Chondrocyte (in vitro differentiated cells): ENCODE measurements around the gene NUDT7. TPM values are rescaled to one million over a fixed set of nuclear protein-coding genes. Genes with fewer than 3 reads are reported as not detected.

Experiments
- DNase-seq: peaks from one replicate; pipeline ENCODE4 v3.0.0; 2021; ENCODE audit warnings: mixed read lengths, low spot score
- H3K27ac Mint-ChIP-seq: one replicate; pipeline ENCODE4 v1.8.0; 2021; ENCODE audit warnings: mild to moderate bottlenecking, moderate library complexity, mixed read lengths; ENCODE audit not compliant: unreplicated experiment
- H3K27me3 Mint-ChIP-seq: 2 replicates; pipeline ENCODE4 v1.8.0; 2021; ENCODE audit warnings: low read depth, mixed read lengths
- H3K36me3 Mint-ChIP-seq: 2 replicates; pipeline ENCODE4 v1.8.0; 2021; ENCODE audit warnings: low read depth, mixed read lengths
- H3K4me1 Mint-ChIP-seq: 2 replicates; pipeline ENCODE4 v1.8.0; 2021; ENCODE audit warnings: low read depth, mild to moderate bottlenecking, mixed read lengths
- H3K4me3 Mint-ChIP-seq: one replicate; pipeline ENCODE4 v1.8.0; 2021; ENCODE audit warnings: mild to moderate bottlenecking, moderate library complexity, mixed read lengths; ENCODE audit not compliant: unreplicated experiment
- H3K9me3 Mint-ChIP-seq: 2 replicates; pipeline ENCODE4 v1.8.0; 2021; ENCODE audit warnings: low read depth, mixed read lengths
- total RNA-seq: library from RNA; stranded (reverse); gene quantifications from 3 replicates; pipeline ENCODE4 v1.2.1, GENCODE V29; 2021
- TF ChIP-seq, protein P1 (sequence below): fragments of 200-600 bp; sonication (generic); IDR thresholded peaks from 2 replicates; pipeline ENCODE4 v1.5.0; 2021; ENCODE audit warnings: antibody characterized with exemption, mild to moderate bottlenecking, moderate library complexity

NUDT7 gene
- total RNA-seq, 1 donor from 2014 or later, result 2.1 TPM

DNA sequence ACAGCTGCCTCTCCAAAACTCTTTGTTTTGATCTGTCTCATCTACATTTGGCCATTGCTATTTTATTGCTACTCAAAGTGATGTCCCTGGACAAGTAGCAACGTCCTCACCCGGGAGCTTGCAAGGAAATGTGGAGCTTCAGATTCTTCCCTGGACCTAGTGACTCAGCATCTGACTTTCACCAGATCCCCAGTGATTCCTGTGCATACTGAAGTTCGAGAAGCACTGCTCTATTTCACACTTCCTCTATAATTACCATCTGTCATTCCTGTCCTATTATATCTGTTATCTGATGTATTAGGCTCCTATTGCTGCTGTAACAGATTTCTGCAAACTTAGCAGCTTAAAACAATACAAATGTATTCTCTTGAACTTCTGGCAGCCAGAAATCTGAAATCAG lies 37.5 kb downstream of the NUDT7 start:
- Mint-ChIP-seq H3K4me3 (no peak overlapping the region), H3K36me3 (no peaks in the 10 kb centered on the region), H3K27me3 (peaks cover 3% of the 10 kb centered on the region), H3K9me3 (peaks cover 4% of the 10 kb centered on the region), H3K4me1 (no peaks in the 10 kb centered on the region), H3K27ac (no peak overlapping the region)
- TF ChIP-seq, protein P1, sequence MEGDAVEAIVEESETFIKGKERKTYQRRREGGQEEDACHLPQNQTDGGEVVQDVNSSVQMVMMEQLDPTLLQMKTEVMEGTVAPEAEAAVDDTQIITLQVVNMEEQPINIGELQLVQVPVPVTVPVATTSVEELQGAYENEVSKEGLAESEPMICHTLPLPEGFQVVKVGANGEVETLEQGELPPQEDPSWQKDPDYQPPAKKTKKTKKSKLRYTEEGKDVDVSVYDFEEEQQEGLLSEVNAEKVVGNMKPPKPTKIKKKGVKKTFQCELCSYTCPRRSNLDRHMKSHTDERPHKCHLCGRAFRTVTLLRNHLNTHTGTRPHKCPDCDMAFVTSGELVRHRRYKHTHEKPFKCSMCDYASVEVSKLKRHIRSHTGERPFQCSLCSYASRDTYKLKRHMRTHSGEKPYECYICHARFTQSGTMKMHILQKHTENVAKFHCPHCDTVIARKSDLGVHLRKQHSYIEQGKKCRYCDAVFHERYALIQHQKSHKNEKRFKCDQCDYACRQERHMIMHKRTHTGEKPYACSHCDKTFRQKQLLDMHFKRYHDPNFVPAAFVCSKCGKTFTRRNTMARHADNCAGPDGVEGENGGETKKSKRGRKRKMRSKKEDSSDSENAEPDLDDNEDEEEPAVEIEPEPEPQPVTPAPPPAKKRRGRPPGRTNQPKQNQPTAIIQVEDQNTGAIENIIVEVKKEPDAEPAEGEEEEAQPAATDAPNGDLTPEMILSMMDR, result no peak
- no peak for DNase-seq

DNA sequence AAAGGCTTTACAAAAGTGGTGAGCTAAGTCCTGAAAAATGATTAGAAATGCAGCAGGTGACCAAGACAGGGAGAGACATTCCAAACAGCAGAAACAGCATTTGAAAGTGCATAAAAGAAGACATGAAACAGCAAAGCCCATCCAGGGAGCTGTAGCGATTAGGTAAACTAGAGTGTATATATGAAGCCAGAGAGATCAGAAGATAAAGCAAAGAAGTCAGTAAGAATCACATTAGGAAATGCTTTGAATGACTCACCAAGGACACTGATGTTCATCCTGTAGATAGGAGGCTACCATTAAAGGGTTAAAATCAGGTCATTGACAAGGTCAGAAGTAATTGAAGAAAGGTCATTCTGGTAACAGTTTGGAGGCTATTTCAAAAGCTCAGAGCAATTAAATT lies 38.5 kb downstream of the NUDT7 start:
- DNase-seq, result no peak
- H3K4me3 Mint-ChIP-seq, result no peak overlapping the region
- peaks cover 6% of the 10 kb centered on the region for H3K9me3 Mint-ChIP-seq
- no peak overlapping the region for H3K27ac Mint-ChIP-seq
- peaks cover 3% of the 10 kb centered on the region for H3K27me3 Mint-ChIP-seq
- TF ChIP-seq, protein P1, result no peak
- no peaks in the 10 kb centered on the region for H3K36me3 Mint-ChIP-seq
- H3K4me1 Mint-ChIP-seq, result no peaks in the 10 kb centered on the region

DNA sequence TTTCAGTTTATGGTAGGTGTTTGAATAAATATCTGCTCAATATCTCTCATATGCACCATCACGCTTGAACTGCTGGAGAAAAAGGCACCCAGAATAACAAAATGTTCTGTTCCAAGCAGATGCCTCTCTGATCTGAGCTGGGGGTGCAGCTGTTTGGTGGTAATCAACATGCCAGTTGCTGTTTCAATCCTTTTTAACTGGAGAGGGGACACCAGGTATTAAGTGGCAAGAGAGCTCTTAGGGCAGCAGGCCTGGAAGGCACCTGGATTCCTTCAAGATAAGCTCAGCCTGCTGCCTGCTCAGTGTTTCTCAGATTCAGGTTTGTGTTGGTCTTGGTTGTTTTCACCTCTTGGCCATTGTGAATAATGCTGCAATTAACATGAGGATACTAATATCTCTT lies 38.9 kb downstream of the NUDT7 start:
- TF ChIP-seq, protein P1, result no peak
- H3K36me3 Mint-ChIP-seq, result no peaks in the 10 kb centered on the region
- no peak overlapping the region for H3K27ac Mint-ChIP-seq
- no peak for DNase-seq
- peaks cover 6% of the 10 kb centered on the region for H3K9me3 Mint-ChIP-seq
- H3K4me3 Mint-ChIP-seq, result no peak overlapping the region
- peaks cover 3% of the 10 kb centered on the region for H3K27me3 Mint-ChIP-seq
- no peaks in the 10 kb centered on the region for H3K4me1 Mint-ChIP-seq

DNA sequence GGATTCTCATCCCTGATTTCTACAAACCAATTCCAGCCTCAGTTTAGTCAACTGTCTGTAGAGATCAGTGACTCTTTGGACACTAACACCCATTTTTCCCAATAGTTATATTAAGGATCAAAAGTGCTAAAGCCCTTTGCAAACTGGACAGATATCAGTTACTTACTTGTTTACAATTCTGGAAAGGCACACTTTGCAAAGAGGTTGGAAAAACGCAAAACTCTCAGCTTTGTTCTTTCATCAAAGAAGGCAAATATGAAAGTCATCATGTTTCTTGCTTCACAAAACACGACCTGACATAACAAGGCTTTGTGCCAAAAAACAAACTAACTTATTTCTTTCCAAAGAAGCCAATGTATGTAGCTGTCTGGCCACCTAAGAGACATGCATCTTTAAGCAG lies 39.9 kb downstream of the NUDT7 start:
- peaks cover 3% of the 10 kb centered on the region for H3K27me3 Mint-ChIP-seq
- H3K4me3 Mint-ChIP-seq, result no peak overlapping the region
- H3K36me3 Mint-ChIP-seq, result no peaks in the 10 kb centered on the region
- TF ChIP-seq, protein P1, result no peak
- H3K4me1 Mint-ChIP-seq, result no peaks in the 10 kb centered on the region
- no peak for DNase-seq
- H3K9me3 Mint-ChIP-seq, result peaks cover 6% of the 10 kb centered on the region
- H3K27ac Mint-ChIP-seq, result no peak overlapping the region

DNA sequence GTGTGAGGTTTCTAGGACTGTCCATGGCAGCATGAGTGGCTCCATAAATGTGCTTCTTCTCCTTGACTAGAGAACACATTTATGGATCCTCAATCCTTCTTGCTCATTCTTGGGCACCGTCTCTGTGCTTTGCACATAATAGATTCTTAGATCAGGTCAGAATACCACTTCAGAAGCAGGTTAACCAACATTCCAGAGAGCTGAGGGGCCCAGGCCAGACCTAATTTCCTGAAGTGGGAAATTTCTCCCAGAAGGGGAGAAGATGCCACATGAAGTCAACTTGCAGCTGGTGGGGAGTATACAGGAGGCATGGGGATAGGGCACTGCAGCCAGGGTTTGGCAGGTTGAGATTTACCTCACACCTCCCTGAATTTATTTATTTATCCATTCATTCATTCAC lies 41.7 kb downstream of the NUDT7 start:
- TF ChIP-seq, protein P1, result no peak
- Mint-ChIP-seq H3K27me3 (peaks cover under 1% of the 10 kb centered on the region), H3K4me3 (no peak overlapping the region), H3K4me1 (no peaks in the 10 kb centered on the region), H3K36me3 (no peaks in the 10 kb centered on the region), H3K27ac (no peak overlapping the region), H3K9me3 (peaks cover 3% of the 10 kb centered on the region)
- DNase-seq, result no peak
